GM23338 (cell line): ENCODE measurements around the gene SLC35A3. TPM values are rescaled to one million over a fixed set of nuclear protein-coding genes. Genes with fewer than 3 reads are reported as not detected.

Experiments used
- ATAC-seq: fragments of 200-7000 bp; cut with Tn5 transposase; 3 replicates; pipeline ENCODE4 v1.9.1; 2020
- DNase-seq: peaks from one replicate; pipeline ENCODE4 v3.0.0-alpha.2; 2015; ENCODE audit warnings: low spot score
- H2AFZ ChIP-seq: fragments of 200-600 bp; sonication (generic); 2 replicates; pipeline ENCODE4 v1.8.0; 2016; ENCODE audit warnings: antibody characterized with exemption, mild to moderate bottlenecking, moderate library complexity
- H3F3A ChIP-seq: fragments of 200-600 bp; sonication (generic); replicated peaks from 2 replicates; pipeline ENCODE4 v1.8.0; 2017; ENCODE audit warnings: antibody characterized with exemption, mixed run types, low read depth
- H3K27ac ChIP-seq: fragments of 200-600 bp; sonication (generic); 2 replicates; pipeline ENCODE4 v1.6.1; 2016; ENCODE audit warnings: low read depth
- H3K27me3 ChIP-seq: fragments of 200-600 bp; sonication (generic); 2 replicates; pipeline ENCODE4 v1.8.0; 2016; ENCODE audit warnings: mild to moderate bottlenecking, mixed run types, moderate library complexity; ENCODE audit not compliant: insufficient read depth
- H3K36me3 ChIP-seq: fragments of 200-600 bp; sonication (generic); 2 replicates; pipeline ENCODE4 v1.8.0; 2016; ENCODE audit warnings: mild to moderate bottlenecking; ENCODE audit not compliant: insufficient read depth
- H3K4me1 ChIP-seq: fragments of 200-600 bp; sonication (generic); 2 replicates; pipeline ENCODE4 v1.8.0; 2016; ENCODE audit warnings: mild to moderate bottlenecking, moderate library complexity; ENCODE audit not compliant: insufficient read depth
- H3K4me2 ChIP-seq: fragments of 200-600 bp; sonication (generic); 2 replicates; pipeline ENCODE4 v1.7.1; 2017; ENCODE audit warnings: mixed run types
- H3K4me3 ChIP-seq: fragments of 200-600 bp; sonication (generic); 2 replicates; pipeline ENCODE4 v1.6.1; 2016; ENCODE audit warnings: mixed run types
- H3K79me2 ChIP-seq: fragments of 200-600 bp; sonication (generic); replicated peaks from 2 replicates; pipeline ENCODE4 v1.8.0; 2017; ENCODE audit warnings: mild to moderate bottlenecking; ENCODE audit not compliant: insufficient read depth
- H3K9me2 ChIP-seq: fragments of 200-600 bp; sonication (generic); 2 replicates; pipeline ENCODE4 v1.8.0; 2017; ENCODE audit not compliant: insufficient read depth
- H4K20me1 ChIP-seq: fragments of 200-600 bp; sonication (generic); replicated peaks from 2 replicates; pipeline ENCODE4 v1.8.0; 2017; ENCODE audit warnings: mild to moderate bottlenecking; ENCODE audit not compliant: insufficient read depth
- H3K27ac Mint-ChIP-seq: 2 replicates; pipeline ENCODE4 v1.8.0; 2020; ENCODE audit warnings: inconsistent platforms, mild to moderate bottlenecking, moderate library complexity, mixed read lengths
- H3K27me3 Mint-ChIP-seq: 3 replicates; pipeline ENCODE4 v1.8.0; 2022; ENCODE audit warnings: low read depth, mild to moderate bottlenecking, moderate library complexity, mixed read lengths, inconsistent platforms; ENCODE audit not compliant: insufficient read depth, poor library complexity
- H3K36me3 Mint-ChIP-seq: 3 replicates; pipeline ENCODE4 v1.8.0; 2021; ENCODE audit warnings: low read depth, mild to moderate bottlenecking, inconsistent platforms, moderate library complexity, mixed read lengths
- H3K4me1 Mint-ChIP-seq: 3 replicates; pipeline ENCODE4 v1.8.0; 2020; ENCODE audit warnings: mild to moderate bottlenecking, inconsistent platforms, mixed read lengths
- H3K4me3 Mint-ChIP-seq: 3 replicates; pipeline ENCODE4 v1.8.0; 2021; ENCODE audit warnings: moderate library complexity, mild to moderate bottlenecking, inconsistent platforms, mixed read lengths
- H3K9me3 Mint-ChIP-seq: 3 replicates; pipeline ENCODE4 v1.8.0; 2020; ENCODE audit warnings: moderate library complexity, mild to moderate bottlenecking, inconsistent platforms, mixed read lengths
- CREB1 ChIP-seq: fragments of 250-450 bp; sonication (Bioruptor Pico); IDR thresholded peaks from 2 replicates; pipeline ENCODE4 v1.5.0; 2020; ENCODE audit warnings: low read depth, mild to moderate bottlenecking, moderate library complexity
- CTCF ChIP-seq, 2 experiments: fragments of 200-600 bp in 1 of 2; sonication (generic) in 1 of 2; conservative IDR thresholded peaks; 2 replicates each; pipeline versions ENCODE4 v1.5.1 to v1.6.1; 2016 to 2017; ENCODE audit warnings: antibody characterized with exemption in 2 of 2, low read depth in 2 of 2, mild to moderate bottlenecking in 2 of 2, moderate library complexity in 1 of 2
- ETS1 ChIP-seq: IDR thresholded peaks from 2 replicates; pipeline ENCODE4 v1.6.1; 2016; ENCODE audit warnings: antibody characterized with exemption
- EZH2 ChIP-seq: fragments of 200-600 bp; sonication (generic); IDR thresholded peaks from one replicate; pipeline ENCODE4 v1.8.0; 2017; ENCODE audit warnings: antibody characterized with exemption, mild to moderate bottlenecking, low read depth; ENCODE audit not compliant: unreplicated experiment
- EZH2phosphoT487 ChIP-seq: fragments of 200-600 bp; sonication (generic); IDR thresholded peaks from one replicate; pipeline ENCODE4 v1.8.1; 2018; ENCODE audit warnings: antibody characterized with exemption; ENCODE audit not compliant: unreplicated experiment
- NANOG ChIP-seq: IDR thresholded peaks from 2 replicates; pipeline ENCODE4 v1.6.1; 2016; ENCODE audit warnings: antibody characterized with exemption, borderline replicate concordance
- POLR2AphosphoS5 ChIP-seq: IDR thresholded peaks from 2 replicates; pipeline ENCODE4 v1.6.1; 2016; ENCODE audit warnings: antibody characterized with exemption, low read depth
- STAT1 ChIP-seq: IDR thresholded peaks from one replicate; pipeline ENCODE4 v1.6.1; 2016; ENCODE audit warnings: antibody characterized with exemption; ENCODE audit not compliant: unreplicated experiment
- ZNF114 ChIP-seq: fragments of 250-450 bp; sonication (Bioruptor Pico); IDR thresholded peaks from 2 replicates; pipeline ENCODE4 v1.5.0; 2020; ENCODE audit warnings: mild to moderate bottlenecking, moderate library complexity
- polyA plus RNA-seq: library from polyadenylated mRNA; unstranded; fragments of >200 nt; fragmentation: Nextera tagmentation; extraction: Ambion mirVana; gene quantifications from 2 replicates; pipeline ENCODE4 v1.2.1, GENCODE V29; 2016
- total RNA-seq: library from RNA; depleted of rRNA; stranded (reverse); fragments of >200 nt; shearing (Covaris generic); gene quantifications from 2 replicates; pipeline ENCODE4 v1.2.3, GENCODE V29; 2014
- TF ChIP-seq, protein P1 (sequence below): fragments of 250-450 bp; sonication (Bioruptor Pico); IDR thresholded peaks from 2 replicates; pipeline ENCODE4 v1.5.0; 2020; ENCODE audit warnings: mild to moderate bottlenecking, moderate library complexity
- TF ChIP-seq, protein P2 (sequence below): IDR thresholded peaks from one replicate; pipeline ENCODE4 v1.6.1; 2018; ENCODE audit warnings: antibody characterized with exemption; ENCODE audit not compliant: unreplicated experiment

The SLC35A3 gene
- total and polyA plus RNA-seq, 2 experiments from 2014 or later: 7.6 to 27.2 TPM

DNA sequence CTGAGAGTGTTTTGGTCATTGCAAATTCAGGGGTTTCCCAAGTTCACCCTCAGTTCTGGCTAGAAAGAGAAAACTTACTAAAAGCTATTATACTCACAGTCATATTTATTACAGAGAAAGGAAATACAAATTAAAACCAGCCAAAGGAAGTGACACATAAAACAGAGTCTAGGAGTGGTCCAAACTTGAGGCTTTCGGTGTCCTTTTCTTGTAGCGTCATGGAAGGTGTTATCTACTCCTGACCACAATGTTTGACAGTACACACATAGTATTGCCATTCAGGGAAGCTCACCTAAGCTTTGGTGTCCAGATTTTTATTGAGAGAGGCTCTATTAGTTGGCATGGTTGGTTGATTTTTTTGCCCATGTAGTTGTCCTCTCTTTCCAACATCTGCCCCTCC is 59.0 kb downstream of the SLC35A3 start:
- no peaks in the 10 kb centered on the region for H3F3A ChIP-seq
- Mint-ChIP-seq H3K9me3 (no peaks in the 10 kb centered on the region), H3K27me3 (peaks cover 2% of the 10 kb centered on the region), H3K36me3 (no peaks in the 10 kb centered on the region), H3K27ac (no peak overlapping the region), H3K4me1 (peaks cover 4% of the 10 kb centered on the region; the same call in 2 of the 3 replicates), H3K4me3 (no peak overlapping the region)
- H3K36me3 ChIP-seq: no peaks in the 10 kb centered on the region
- TF ChIP-seq EZH2 (no peak), ETS1 (no peak), EZH2phosphoT487 (no peak), CTCF (conservative IDR thresholded peaks at IDR 0.05; ENCODE audit: low read depth in 2 of 2) (no peak), STAT1 (no peak), NANOG (no peak), CREB1 (CRISPR knock-in tag) (no peak), POLR2AphosphoS5 (no peak), ZNF114 (no peak)
- TF ChIP-seq, protein P1, sequence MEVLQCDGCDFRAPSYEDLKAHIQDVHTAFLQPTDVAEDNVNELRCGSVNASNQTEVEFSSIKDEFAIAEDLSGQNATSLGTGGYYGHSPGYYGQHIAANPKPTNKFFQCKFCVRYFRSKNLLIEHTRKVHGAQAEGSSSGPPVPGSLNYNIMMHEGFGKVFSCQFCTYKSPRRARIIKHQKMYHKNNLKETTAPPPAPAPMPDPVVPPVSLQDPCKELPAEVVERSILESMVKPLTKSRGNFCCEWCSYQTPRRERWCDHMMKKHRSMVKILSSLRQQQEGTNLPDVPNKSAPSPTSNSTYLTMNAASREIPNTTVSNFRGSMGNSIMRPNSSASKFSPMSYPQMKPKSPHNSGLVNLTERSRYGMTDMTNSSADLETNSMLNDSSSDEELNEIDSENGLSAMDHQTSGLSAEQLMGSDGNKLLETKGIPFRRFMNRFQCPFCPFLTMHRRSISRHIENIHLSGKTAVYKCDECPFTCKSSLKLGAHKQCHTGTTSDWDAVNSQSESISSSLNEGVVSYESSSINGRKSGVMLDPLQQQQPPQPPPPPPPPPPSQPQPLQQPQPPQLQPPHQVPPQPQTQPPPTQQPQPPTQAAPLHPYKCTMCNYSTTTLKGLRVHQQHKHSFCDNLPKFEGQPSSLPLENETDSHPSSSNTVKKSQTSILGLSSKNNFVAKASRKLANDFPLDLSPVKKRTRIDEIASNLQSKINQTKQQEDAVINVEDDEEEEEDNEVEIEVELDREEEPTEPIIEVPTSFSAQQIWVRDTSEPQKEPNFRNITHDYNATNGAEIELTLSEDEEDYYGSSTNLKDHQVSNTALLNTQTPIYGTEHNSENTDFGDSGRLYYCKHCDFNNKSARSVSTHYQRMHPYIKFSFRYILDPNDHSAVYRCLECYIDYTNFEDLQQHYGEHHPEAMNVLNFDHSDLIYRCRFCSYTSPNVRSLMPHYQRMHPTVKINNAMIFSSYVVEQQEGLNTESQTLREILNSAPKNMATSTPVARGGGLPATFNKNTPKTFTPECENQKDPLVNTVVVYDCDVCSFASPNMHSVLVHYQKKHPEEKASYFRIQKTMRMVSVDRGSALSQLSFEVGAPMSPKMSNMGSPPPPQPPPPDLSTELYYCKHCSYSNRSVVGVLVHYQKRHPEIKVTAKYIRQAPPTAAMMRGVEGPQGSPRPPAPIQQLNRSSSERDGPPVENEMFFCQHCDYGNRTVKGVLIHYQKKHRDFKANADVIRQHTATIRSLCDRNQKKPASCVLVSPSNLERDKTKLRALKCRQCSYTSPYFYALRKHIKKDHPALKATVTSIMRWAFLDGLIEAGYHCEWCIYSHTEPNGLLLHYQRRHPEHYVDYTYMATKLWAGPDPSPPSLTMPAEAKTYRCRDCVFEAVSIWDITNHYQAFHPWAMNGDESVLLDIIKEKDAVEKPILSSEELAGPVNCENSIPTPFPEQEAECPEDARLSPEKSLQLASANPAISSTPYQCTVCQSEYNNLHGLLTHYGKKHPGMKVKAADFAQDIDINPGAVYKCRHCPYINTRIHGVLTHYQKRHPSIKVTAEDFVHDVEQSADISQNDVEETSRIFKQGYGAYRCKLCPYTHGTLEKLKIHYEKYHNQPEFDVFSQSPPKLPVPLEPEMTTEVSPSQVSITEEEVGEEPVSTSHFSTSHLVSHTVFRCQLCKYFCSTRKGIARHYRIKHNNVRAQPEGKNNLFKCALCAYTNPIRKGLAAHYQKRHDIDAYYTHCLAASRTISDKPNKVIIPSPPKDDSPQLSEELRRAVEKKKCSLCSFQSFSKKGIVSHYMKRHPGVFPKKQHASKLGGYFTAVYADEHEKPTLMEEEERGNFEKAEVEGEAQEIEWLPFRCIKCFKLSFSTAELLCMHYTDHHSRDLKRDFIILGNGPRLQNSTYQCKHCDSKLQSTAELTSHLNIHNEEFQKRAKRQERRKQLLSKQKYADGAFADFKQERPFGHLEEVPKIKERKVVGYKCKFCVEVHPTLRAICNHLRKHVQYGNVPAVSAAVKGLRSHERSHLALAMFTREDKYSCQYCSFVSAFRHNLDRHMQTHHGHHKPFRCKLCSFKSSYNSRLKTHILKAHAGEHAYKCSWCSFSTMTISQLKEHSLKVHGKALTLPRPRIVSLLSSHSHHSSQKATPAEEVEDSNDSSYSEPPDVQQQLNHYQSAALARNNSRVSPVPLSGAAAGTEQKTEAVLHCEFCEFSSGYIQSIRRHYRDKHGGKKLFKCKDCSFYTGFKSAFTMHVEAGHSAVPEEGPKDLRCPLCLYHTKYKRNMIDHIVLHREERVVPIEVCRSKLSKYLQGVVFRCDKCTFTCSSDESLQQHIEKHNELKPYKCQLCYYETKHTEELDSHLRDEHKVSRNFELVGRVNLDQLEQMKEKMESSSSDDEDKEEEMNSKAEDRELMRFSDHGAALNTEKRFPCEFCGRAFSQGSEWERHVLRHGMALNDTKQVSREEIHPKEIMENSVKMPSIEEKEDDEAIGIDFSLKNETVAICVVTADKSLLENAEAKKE (CRISPR knock-in tag): no peak
- TF ChIP-seq, protein P2, sequence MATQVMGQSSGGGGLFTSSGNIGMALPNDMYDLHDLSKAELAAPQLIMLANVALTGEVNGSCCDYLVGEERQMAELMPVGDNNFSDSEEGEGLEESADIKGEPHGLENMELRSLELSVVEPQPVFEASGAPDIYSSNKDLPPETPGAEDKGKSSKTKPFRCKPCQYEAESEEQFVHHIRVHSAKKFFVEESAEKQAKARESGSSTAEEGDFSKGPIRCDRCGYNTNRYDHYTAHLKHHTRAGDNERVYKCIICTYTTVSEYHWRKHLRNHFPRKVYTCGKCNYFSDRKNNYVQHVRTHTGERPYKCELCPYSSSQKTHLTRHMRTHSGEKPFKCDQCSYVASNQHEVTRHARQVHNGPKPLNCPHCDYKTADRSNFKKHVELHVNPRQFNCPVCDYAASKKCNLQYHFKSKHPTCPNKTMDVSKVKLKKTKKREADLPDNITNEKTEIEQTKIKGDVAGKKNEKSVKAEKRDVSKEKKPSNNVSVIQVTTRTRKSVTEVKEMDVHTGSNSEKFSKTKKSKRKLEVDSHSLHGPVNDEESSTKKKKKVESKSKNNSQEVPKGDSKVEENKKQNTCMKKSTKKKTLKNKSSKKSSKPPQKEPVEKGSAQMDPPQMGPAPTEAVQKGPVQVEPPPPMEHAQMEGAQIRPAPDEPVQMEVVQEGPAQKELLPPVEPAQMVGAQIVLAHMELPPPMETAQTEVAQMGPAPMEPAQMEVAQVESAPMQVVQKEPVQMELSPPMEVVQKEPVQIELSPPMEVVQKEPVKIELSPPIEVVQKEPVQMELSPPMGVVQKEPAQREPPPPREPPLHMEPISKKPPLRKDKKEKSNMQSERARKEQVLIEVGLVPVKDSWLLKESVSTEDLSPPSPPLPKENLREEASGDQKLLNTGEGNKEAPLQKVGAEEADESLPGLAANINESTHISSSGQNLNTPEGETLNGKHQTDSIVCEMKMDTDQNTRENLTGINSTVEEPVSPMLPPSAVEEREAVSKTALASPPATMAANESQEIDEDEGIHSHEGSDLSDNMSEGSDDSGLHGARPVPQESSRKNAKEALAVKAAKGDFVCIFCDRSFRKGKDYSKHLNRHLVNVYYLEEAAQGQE: no peak
- H3K4me1 ChIP-seq: peaks cover 5% of the 10 kb centered on the region; the same call in 1 of the 2 replicates
- H3K4me3 ChIP-seq: no peak overlapping the region
- no peak overlapping the region for H3K27ac ChIP-seq
- ATAC-seq: no peak
- no peaks in the 10 kb centered on the region for H3K79me2 ChIP-seq
- H2AFZ ChIP-seq: no peak overlapping the region
- no peak for DNase-seq
- no peaks in the 10 kb centered on the region for H3K27me3 ChIP-seq
- H3K9me2 ChIP-seq: no peaks in the 10 kb centered on the region
- H3K4me2 ChIP-seq: no peak overlapping the region
- H4K20me1 ChIP-seq: no peaks in the 10 kb centered on the region
